A673 (cell line): ENCODE results near the gene TSC22D3. TPM values are rescaled to one million over a fixed set of nuclear protein-coding genes. Genes with fewer than 3 reads are reported as not detected.

Source experiments
- BruUV-seq: library from RNA; stranded (reverse); fragments of 400-500 nt; replicated peaks from 2 replicates; lab custom pipeline; 2021; lab: Mats Ljungman, UMichigan
- CTCF ChIA-PET: fragments of 300-600 bp; sonication (Branson Sonifier 250); formaldehyde crosslinking; loops from one replicate; lab custom pipeline; 2022; ENCODE audit warnings: antibody characterized with exemption; lab: Charles Lee
- POLR2A ChIA-PET: fragments of 300-600 bp; sonication (Branson Sonifier 250); formaldehyde crosslinking; loops from one replicate; lab custom pipeline; 2022; ENCODE audit warnings: antibody characterized with exemption; ENCODE audit not compliant: low non-redundant PET; lab: Charles Lee
- DNase-seq: peaks from one replicate; pipeline ENCODE4 v3.0.0-alpha.2; 2015; ENCODE audit warnings: low spot score
- H3K27ac ChIP-seq: fragments of 200-600 bp; sonication (generic); 2 replicates; pipeline ENCODE4 v1.5.1; 2016; ENCODE audit warnings: mixed run types, low read depth, mild to moderate bottlenecking, mixed read lengths, antibody characterized with exemption, low read length; ENCODE audit not compliant: poor library complexity, severe bottlenecking
- H3K27me3 ChIP-seq: fragments of 200-600 bp; sonication (generic); replicated peaks from 2 replicates; pipeline ENCODE4 v1.6.1; 2017; ENCODE audit warnings: mixed run types, low read depth, mild to moderate bottlenecking, mixed read lengths, antibody characterized with exemption, low read length; ENCODE audit not compliant: insufficient read depth, poor library complexity
- H3K36me3 ChIP-seq: fragments of 200-600 bp; sonication (generic); 2 replicates; pipeline ENCODE4 v1.6.1; 2016; ENCODE audit warnings: mixed run types, mild to moderate bottlenecking, mixed read lengths, antibody characterized with exemption, low read length; ENCODE audit not compliant: insufficient read depth, poor library complexity, severe bottlenecking
- H3K4me1 ChIP-seq: fragments of 200-600 bp; sonication (generic); 2 replicates; pipeline ENCODE4 v1.6.1; 2017; ENCODE audit warnings: mixed run types, mild to moderate bottlenecking, mixed read lengths, antibody characterized with exemption, low read length; ENCODE audit not compliant: insufficient read depth, poor library complexity, severe bottlenecking
- H3K4me3 ChIP-seq: fragments of 200-600 bp; sonication (generic); 2 replicates; pipeline ENCODE4 v1.5.1; 2016; ENCODE audit warnings: low read depth, mixed run types, mild to moderate bottlenecking, mixed read lengths, low read length; ENCODE audit not compliant: poor library complexity, severe bottlenecking
- H3K9me3 ChIP-seq: fragments of 200-600 bp; sonication (generic); 2 replicates; pipeline ENCODE4 v1.6.1; 2016; ENCODE audit warnings: mixed run types, low read depth, mild to moderate bottlenecking, mixed read lengths, antibody characterized with exemption, low read length; ENCODE audit not compliant: poor library complexity, severe bottlenecking
- EZH2 ChIP-seq: fragments of 200-600 bp; sonication (generic); IDR thresholded peaks from 2 replicates; pipeline ENCODE4 v1.6.1; 2017; ENCODE audit warnings: borderline replicate concordance, low read depth, mild to moderate bottlenecking, mixed read lengths, antibody characterized with exemption, low read length; ENCODE audit not compliant: poor library complexity, severe bottlenecking
- intact Hi-C: fragments of 100-400 bp; cut with micrococcal nuclease; formaldehyde crosslinking; loops from one replicate; pipeline ENCODE4 v1.10.0; 2022; ENCODE audit not compliant: unreplicated experiment
- total RNA-seq: library from RNA; stranded (reverse); gene quantifications from 2 replicates; pipeline ENCODE4 v1.2.3, GENCODE V29; 2021
- TF ChIP-seq, protein P1 (sequence below): fragments of 300-800, 200-600 bp; sonication (generic); conservative IDR thresholded peaks from 2 replicates; pipeline ENCODE4 v1.5.1; 2017; ENCODE audit warnings: low read depth, mild to moderate bottlenecking, antibody characterized with exemption, low read length, moderate library complexity, mixed read lengths

TSC22D3 gene
- total RNA-seq, 1 experiment from 2014 or later = 10.6 TPM

DNA sequence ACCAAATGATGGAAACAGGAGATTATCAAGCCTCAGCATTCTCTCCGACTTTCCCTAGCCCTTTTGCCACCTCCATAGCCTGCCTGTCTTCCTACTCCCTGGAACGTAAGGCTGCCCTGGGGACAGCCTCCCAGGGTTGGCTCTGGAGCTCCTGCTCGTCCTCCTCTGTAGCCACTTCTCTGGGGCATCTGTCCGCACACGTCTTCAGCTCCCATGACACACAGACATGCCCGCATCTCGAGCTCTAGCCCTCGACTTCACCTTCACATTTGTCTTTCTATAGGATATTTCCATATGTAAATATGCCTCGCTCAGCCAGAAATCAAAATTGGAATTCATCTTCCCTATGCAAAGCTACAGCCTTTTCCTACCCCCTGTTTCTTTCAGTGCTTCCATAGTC, 67.7 kb downstream of the TSC22D3 start:
- POLR2A ChIA-PET = no interaction called here
- no peaks in the 10 kb centered on the region for H3K27me3 ChIP-seq

DNA sequence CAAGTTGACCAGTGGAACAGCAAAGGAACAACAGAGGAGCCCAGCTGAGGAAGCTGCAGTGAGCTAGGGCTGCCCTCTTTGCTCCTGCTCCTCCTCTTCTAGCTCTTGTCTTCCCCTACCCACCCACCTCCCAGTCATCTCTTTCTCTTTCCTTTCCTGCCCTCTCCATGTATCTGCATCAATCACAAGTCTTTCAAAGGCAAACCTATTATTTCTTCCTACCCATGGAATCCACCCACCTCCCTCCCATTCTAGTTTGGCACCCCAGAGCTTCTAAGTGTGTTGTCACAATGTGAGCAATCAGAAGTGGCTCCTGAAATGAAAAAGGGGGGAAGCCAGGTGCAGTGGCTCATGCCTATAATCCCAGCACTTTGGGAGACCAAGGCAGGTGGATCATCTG, 69.3 kb downstream of the TSC22D3 start:
- CTCF ChIA-PET = no interaction called here
- TF ChIP-seq, protein P1, sequence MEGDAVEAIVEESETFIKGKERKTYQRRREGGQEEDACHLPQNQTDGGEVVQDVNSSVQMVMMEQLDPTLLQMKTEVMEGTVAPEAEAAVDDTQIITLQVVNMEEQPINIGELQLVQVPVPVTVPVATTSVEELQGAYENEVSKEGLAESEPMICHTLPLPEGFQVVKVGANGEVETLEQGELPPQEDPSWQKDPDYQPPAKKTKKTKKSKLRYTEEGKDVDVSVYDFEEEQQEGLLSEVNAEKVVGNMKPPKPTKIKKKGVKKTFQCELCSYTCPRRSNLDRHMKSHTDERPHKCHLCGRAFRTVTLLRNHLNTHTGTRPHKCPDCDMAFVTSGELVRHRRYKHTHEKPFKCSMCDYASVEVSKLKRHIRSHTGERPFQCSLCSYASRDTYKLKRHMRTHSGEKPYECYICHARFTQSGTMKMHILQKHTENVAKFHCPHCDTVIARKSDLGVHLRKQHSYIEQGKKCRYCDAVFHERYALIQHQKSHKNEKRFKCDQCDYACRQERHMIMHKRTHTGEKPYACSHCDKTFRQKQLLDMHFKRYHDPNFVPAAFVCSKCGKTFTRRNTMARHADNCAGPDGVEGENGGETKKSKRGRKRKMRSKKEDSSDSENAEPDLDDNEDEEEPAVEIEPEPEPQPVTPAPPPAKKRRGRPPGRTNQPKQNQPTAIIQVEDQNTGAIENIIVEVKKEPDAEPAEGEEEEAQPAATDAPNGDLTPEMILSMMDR = no peak
- no peak for TF ChIP-seq EZH2
- no peaks in the 10 kb centered on the region for H3K4me1 ChIP-seq
- intact Hi-C loops = no loop called here
- DNase-seq = no peak
- H3K27ac ChIP-seq = no peak overlapping the region
- BruUV-seq = no TSS peak
- no peaks in the 10 kb centered on the region for H3K27me3 ChIP-seq
- H3K36me3 ChIP-seq = no peaks in the 10 kb centered on the region
- H3K9me3 ChIP-seq = no peaks in the 10 kb centered on the region
- H3K4me3 ChIP-seq = no peak overlapping the region
- POLR2A ChIA-PET = no interaction called here

More for the DNA sequence above, 67.7 kb downstream of the TSC22D3 start:
- no peak overlapping the region for H3K4me3 ChIP-seq
- DNase-seq = no peak
- H3K9me3 ChIP-seq = no peaks in the 10 kb centered on the region
- intact Hi-C loops = no loop called here
- BruUV-seq = no TSS peak
- no peak overlapping the region for H3K27ac ChIP-seq
- CTCF ChIA-PET = no interaction called here
- H3K4me1 ChIP-seq = no peaks in the 10 kb centered on the region
- TF ChIP-seq EZH2 = no peak
- TF ChIP-seq, protein P1 = no peak
- no peaks in the 10 kb centered on the region for H3K36me3 ChIP-seq

DNA sequence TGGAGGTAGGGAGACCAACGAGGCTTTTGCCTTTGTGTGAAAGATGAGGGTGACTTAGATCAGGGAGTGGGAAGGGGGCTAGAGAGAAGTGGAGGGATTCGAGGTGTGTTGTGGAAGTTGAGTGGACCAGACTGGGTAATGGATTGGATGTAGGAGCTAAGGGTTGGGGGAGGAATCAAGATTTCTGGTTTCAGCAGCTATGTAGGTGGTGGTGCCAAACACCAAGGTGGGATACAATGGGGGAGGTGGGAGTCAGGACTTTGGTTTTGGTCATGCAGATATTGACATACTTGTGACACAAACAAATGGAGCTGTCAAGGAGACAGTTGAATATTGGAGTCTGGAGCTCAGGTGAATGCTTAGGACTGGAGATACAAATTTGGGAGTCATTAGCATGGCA, 71.0 kb downstream of the TSC22D3 start:
- Histone ChIP-seq H3K27me3 (no peaks in the 10 kb centered on the region), H3K4me3 (no peak overlapping the region), H3K27ac (no peak overlapping the region), H3K9me3 (no peaks in the 10 kb centered on the region), H3K36me3 (no peaks in the 10 kb centered on the region), H3K4me1 (no peaks in the 10 kb centered on the region)
- TF ChIP-seq, protein P1 = no peak
- no peak for TF ChIP-seq EZH2
- intact Hi-C loops = no loop called here
- POLR2A ChIA-PET = no interaction called here
- CTCF ChIA-PET = no interaction called here
- no TSS peak for BruUV-seq
- DNase-seq = no peak
